GM10248 (cell line): ENCODE data around the gene LRP8.
"Not testable (repeated sequence)": the region's sequence is repeated elsewhere in the genome, so short reads cannot be mapped to it uniquely, and the experiment has no call there.

ENCODE experiments used
- CTCF ChIA-PET: fragments of 300-600 bp; sonication (Branson Sonifier 250); formaldehyde crosslinking; extraction: SDS; loops from one replicate; lab custom pipeline; 2021; ENCODE audit warnings: antibody characterized with exemption; lab: Yijun Ruan, JAX
- POLR2A ChIA-PET: fragments of 350-650 bp; sonication (Branson Sonifier 250); formaldehyde crosslinking; extraction: SDS; loops from one replicate; lab custom pipeline; 2020; ENCODE audit warnings: antibody characterized with exemption; lab: Yijun Ruan, JAX
- DNase-seq: peaks from one replicate; pipeline ENCODE4 v3.0.0; 2012; ENCODE audit errors: extremely low spot score
- TF ChIP-seq, protein P1 (sequence below): IDR thresholded peaks from 2 replicates; pipeline ENCODE4 v1.5.1; 2012; ENCODE audit warnings: mild to moderate bottlenecking, low read depth; ENCODE audit errors: extremely low read depth, missing control alignments, control extremely low read depth

The LRP8 gene

DNA sequence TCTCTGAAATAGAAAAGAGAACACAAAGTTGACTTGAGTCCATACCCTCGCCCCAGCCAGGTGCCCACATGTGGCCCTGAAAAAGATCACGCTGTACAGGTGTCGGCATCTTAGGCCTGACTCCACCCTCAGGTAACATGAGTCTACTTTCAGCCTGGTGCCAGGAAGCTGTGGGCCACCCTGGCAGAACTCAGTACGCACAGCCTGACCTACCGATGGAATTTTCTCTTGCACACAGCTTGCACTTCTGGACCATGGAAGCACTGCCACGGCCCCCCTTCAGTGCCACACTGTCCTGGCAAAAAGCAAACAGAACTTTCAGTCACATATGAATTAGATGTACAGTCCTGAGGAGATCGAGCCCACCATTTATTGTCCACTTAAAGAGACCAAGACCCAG, 109.7 kb downstream of the LRP8 start:
- POLR2A ChIA-PET, result no interaction called here
- TF ChIP-seq, protein P1, sequence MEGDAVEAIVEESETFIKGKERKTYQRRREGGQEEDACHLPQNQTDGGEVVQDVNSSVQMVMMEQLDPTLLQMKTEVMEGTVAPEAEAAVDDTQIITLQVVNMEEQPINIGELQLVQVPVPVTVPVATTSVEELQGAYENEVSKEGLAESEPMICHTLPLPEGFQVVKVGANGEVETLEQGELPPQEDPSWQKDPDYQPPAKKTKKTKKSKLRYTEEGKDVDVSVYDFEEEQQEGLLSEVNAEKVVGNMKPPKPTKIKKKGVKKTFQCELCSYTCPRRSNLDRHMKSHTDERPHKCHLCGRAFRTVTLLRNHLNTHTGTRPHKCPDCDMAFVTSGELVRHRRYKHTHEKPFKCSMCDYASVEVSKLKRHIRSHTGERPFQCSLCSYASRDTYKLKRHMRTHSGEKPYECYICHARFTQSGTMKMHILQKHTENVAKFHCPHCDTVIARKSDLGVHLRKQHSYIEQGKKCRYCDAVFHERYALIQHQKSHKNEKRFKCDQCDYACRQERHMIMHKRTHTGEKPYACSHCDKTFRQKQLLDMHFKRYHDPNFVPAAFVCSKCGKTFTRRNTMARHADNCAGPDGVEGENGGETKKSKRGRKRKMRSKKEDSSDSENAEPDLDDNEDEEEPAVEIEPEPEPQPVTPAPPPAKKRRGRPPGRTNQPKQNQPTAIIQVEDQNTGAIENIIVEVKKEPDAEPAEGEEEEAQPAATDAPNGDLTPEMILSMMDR, result no peak
- no peak for DNase-seq
- CTCF ChIA-PET, result interaction anchor here (1.1 kb wide), 1 partner anchor 15 kb away, joined by 3 read pairs; no protein-coding TSS in a partner anchor

DNA sequence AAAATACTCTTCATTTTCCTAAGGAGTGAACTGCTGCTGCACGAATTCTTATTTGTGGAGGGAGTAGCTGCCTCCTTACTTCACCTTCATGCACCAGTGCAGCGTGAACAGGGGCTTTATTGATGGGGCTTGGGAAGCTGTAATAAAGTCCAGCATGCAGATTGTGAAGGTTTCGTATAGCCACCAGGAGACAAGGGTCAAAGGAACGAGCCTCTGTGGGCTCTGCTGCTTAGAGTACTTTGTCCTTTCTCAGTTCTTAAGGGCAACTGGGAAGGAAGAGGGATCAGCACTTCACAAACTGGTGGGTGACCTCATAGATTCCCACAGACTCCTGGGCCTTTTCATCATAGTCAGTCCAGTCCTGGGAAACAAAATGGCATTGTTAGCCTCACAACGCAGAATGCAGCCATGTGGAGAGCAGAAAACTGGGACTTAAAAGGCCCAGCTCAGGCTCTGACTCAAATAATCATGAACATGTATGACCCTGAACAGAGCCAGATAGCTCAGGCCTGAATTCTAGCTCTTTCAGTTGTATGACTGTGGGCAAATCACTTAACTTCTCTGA, 113.4 kb downstream of the LRP8 start:
- TF ChIP-seq, protein P1, result no peak
- ChIA-PET CTCF (interaction anchor here (0.6 to 2.4 kb wide), 2 partner anchors 13 to 1390 kb away, joined by 3 to 8 read pairs; no protein-coding TSS in a partner anchor), POLR2A (no interaction called here)
- no peak for DNase-seq

DNA sequence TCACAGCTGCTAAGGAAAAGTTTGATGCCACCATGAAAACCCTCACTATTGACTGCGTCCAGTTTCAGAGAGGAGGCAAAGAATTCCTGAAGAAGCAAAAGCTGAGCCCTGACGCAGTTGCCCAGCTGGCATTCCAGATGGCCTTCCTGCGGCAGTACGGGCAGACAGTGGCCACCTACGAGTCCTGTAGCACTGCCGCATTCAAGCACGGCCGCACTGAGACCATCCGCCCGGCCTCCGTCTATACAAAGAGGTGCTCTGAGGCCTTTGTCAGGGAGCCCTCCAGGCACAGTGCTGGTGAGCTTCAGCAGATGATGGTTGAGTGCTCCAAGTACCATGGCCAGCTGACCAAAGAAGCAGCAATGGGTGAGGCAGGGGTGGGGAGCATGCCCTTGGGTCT, 116.9 kb downstream of the LRP8 start:
- ChIA-PET POLR2A (no interaction called here), CTCF (interaction anchor here (1.2 kb wide), 1 partner anchor 9 kb away, joined by 3 read pairs; no protein-coding TSS in a partner anchor)
- no peak for DNase-seq
- TF ChIP-seq, protein P1, result no peak

DNA sequence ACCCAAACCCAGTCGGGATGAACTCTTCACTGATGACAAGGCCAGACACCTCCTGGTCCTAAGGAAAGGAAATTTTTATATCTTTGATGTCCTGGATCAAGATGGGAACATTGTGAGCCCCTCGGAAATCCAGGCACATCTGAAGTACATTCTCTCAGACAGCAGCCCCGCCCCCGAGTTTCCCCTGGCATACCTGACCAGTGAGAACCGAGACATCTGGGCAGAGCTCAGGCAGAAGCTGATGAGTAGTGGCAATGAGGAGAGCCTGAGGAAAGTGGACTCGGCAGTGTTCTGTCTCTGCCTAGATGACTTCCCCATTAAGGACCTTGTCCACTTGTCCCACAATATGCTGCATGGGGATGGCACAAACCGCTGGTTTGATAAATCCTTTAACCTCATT, 117.5 kb downstream of the LRP8 start:
- ChIA-PET POLR2A (no interaction called here), CTCF (interaction anchor here (1.2 kb wide), 1 partner anchor 9 kb away, joined by 3 read pairs; no protein-coding TSS in a partner anchor)
- no peak for DNase-seq
- TF ChIP-seq, protein P1, result no peak

DNA sequence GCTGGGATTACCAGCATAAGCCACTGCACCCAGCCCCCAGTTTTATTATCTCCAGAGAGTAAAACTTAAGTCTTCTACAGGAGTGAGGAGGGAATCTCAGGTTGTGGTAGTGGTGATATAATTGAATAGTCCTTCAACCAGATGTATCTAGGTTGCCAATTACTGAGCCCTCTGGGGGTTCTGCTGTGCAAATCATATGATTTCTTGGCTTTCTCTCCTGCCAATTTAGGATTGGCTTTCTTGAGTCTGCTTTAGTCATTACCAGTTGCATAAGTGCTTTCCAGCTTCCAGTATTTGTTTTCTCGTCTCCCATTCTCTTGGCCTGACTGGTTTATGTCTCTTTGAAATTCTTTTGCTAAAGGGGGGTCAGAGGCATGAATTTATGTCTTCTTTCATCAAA, 120.1 kb downstream of the LRP8 start:
- TF ChIP-seq, protein P1, result no peak
- ChIA-PET POLR2A (no interaction called here), CTCF (no interaction called here)
- no peak for DNase-seq

DNA sequence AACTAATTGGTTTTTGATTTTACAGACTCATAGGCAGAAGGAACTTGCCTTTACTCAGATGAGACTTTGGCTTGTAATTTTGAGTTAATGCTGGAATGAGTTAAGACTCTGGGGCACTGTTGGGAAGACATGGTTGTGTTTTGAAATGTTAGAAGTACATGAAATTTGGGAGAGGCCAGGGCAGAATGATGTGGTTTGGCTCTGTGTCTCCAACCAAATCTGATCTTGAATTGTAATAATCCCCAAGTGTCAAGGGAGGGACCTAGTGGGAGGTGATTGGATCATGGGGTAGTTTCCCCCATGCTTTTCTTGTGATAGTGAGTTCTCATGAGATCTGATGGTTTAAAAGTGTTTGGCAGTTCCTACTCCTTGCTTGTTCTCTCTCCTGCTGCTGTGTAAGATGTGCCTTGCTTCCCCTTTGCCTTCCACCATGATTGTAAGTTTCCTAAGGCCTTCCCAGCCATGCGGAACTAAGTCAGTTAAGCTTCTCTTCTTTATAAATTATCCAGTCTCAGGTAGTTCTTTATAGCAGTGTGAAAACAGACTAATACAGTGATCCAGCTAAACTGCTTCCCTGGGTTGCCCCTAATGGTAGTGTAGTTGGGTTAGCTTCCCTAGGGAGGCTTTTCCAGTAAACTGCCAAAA, 121.0 kb downstream of the LRP8 start:
- DNase-seq, result no peak
- ChIA-PET POLR2A (no interaction called here), CTCF (no interaction called here)
- TF ChIP-seq, protein P1, result no peak

DNA sequence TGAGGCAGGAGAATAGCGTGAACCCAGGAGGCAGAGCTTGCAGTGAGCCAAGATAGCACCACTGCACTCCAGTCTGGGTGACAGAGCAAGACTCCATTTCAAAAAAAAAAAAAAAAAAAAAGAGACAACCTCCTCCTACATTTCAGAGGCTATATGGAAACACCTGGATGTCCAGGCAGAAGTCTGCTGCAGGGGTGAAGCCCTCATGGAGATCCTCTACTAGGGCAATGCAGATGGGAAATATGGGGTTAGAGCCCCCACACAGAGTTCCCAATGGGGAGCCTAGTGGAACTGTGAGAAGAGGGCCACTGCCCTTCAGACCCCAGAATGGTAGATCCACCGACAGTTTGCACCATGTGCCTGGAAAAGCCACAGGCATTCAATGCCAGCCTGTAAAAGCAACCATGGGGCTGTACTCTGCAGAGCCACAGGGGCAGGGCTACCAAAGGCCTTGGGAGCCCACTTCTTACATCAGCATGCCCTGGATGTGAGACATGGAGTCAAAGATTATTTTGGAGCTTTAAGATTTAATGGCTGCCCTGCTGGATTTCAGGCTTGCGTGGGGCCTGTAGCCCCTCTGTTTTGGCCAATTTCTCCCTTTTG, 121.7 kb downstream of the LRP8 start:
- CTCF ChIA-PET, DNase-seq, POLR2A ChIA-PET: not testable (repeated sequence)

DNA sequence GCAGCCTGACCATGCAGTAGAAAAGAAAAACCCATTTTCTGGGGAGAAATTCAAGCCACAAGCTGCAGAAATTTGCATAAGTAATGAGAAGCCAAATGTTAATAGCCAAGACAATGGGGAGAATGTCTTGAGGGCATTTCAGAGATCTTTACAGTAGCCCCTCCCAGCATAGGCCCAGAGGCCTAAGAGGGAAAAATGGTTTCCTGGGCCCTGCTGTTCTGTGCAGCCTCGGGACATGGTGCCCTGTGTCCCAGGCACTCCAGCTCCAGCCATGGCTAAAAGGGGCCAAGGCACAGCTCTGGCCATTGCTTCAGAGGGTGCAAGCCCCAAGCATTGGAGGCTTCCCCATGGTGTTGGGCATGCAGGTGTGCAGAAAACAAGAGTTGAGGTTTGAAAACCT, 122.4 kb downstream of the LRP8 start:
- DNase-seq, POLR2A ChIA-PET, CTCF ChIA-PET: not testable (repeated sequence)
